ENCODE results near the gene STK11IP.

Gene STK11IP

GRCh38 chr2:219597552-219598307, at the start of gene STK11IP:
Gene STK11IP (plus strand): TSS chr2:219597857. CDS start chr2:219598120, 263 bp downstream.
- peak; percentile 94 for DNase-seq

- no peak for DNase-seq
Observed at GRCh38 chr2:219548990-219549389, 48.7 kb upstream of the STK11IP start.

- no peak for DNase-seq
Observed at GRCh38 chr2:219549619-219550018, 48.0 kb upstream of the STK11IP start.

- no peak for DNase-seq
Observed at GRCh38 chr2:219551441-219552381, 45.9 kb upstream of the STK11IP start.

GRCh38 chr2:219552382-219553167, 45.1 kb upstream of the STK11IP start:
- peak; percentile 92 for DNase-seq

- no peak for DNase-seq
Observed at GRCh38 chr2:219553168-219553417, 44.6 kb upstream of the STK11IP start.

- DNase-seq, result no peak
Observed at GRCh38 chr2:219553463-219553963, 44.1 kb upstream of the STK11IP start.

GRCh38 chr2:219554350-219554749, 43.3 kb upstream of the STK11IP start:
- no peak for DNase-seq

- DNase-seq, result no peak
Observed at GRCh38 chr2:219555956-219556355, 41.7 kb upstream of the STK11IP start.

- no peak for DNase-seq
Observed at GRCh38 chr2:219556413-219556812, 41.2 kb upstream of the STK11IP start.

GRCh38 chr2:219557320-219557719, 40.3 kb upstream of the STK11IP start:
- DNase-seq, result no peak

- no peak for DNase-seq
Observed at GRCh38 chr2:219557791-219558785, 39.6 kb upstream of the STK11IP start.

GRCh38 chr2:219559156-219559915, 38.3 kb upstream of the STK11IP start:
- DNase-seq, result no peak

- DNase-seq, result peak; percentile 37
Observed at GRCh38 chr2:219560037-219560892, 37.4 kb upstream of the STK11IP start.

GRCh38 chr2:219560893-219561178, 36.8 kb upstream of the STK11IP start:
- no peak for DNase-seq

- no peak for DNase-seq
Observed at GRCh38 chr2:219561179-219562048, 36.2 kb upstream of the STK11IP start.

- no peak for DNase-seq
Observed at GRCh38 chr2:219562049-219563020, 35.3 kb upstream of the STK11IP start.
